HG02884 (cell line): ENCODE results near the gene NADK2.

Experiments used
- ATAC-seq: cut with Tn5 transposase; IDR thresholded peaks from one replicate; pipeline ENCODE4 v1.9.1; 2021; ENCODE audit warnings: mild to moderate bottlenecking, moderate library complexity; ENCODE audit not compliant: unreplicated experiment

NADK2 gene

GRCh38 chr5:36164461-36164860 lies 77.3 kb downstream of the NADK2 start:
- no peak for ATAC-seq

GRCh38 chr5:36162810-36163486 lies 78.8 kb downstream of the NADK2 start:
- ATAC-seq: no peak

GRCh38 chr5:36161361-36161760 lies 80.4 kb downstream of the NADK2 start:
- no peak for ATAC-seq

- ATAC-seq: no peak
Observed at GRCh38 chr5:36160617-36161016, 81.1 kb downstream of the NADK2 start.

- no peak for ATAC-seq
Observed at GRCh38 chr5:36158144-36158543, 83.6 kb downstream of the NADK2 start.

GRCh38 chr5:36156619-36157018 lies 85.1 kb downstream of the NADK2 start:
- no peak for ATAC-seq

- ATAC-seq: no peak
Observed at GRCh38 chr5:36156121-36156601, 85.6 kb downstream of the NADK2 start.

GRCh38 chr5:36155291-36155690 lies 86.4 kb downstream of the NADK2 start:
- no peak for ATAC-seq

GRCh38 chr5:36153726-36154125 lies 88.0 kb downstream of the NADK2 start:
- no peak for ATAC-seq

GRCh38 chr5:36153298-36153677 lies 88.4 kb downstream of the NADK2 start:
- no peak for ATAC-seq

- peak; percentile 0 for ATAC-seq
Observed at GRCh38 chr5:36152324-36153297, 89.1 kb downstream of the NADK2 start.

GRCh38 chr5:36151434-36152323 lies 90.0 kb downstream of the NADK2 start, which contains the start of the genes LMBRD2 and SKP2:
Gene LMBRD2 (minus strand): TSS chr5:36151887. CDS start chr5:36143349, 8,538 bp downstream.
Gene SKP2 (plus strand): TSS chr5:36152111. CDS start chr5:36152263, 152 bp downstream.
- peak; percentile 97 for ATAC-seq

GRCh38 chr5:36150676-36151433 lies 90.9 kb downstream of the NADK2 start:
- ATAC-seq: peak; percentile 30

GRCh38 chr5:36147681-36148080 lies 94.0 kb downstream of the NADK2 start:
- no peak for ATAC-seq

GRCh38 chr5:36146390-36146789 lies 95.3 kb downstream of the NADK2 start:
- no peak for ATAC-seq

- ATAC-seq: no peak
Observed at GRCh38 chr5:36145311-36145710, 96.4 kb downstream of the NADK2 start.
